SK-N-SH treated with all-trans-retinoic acid at 6 μM for 48 hours (cell line): ENCODE measurements around the gene PARP6.

Source experiments
- ATAC-seq: fragments of 200-7000 bp; cut with Tn5 transposase; 3 replicates; pipeline ENCODE4 v1.9.1; 2020; ENCODE audit warnings: mild to moderate bottlenecking, moderate library complexity
- ARNTL ChIP-seq: fragments of 450-650 bp; formaldehyde crosslinking; IDR thresholded peaks from 2 replicates; pipeline ENCODE4 v1.5.0; 2020; ENCODE audit warnings: low read depth, mild to moderate bottlenecking, moderate library complexity, borderline replicate concordance
- BACH2 ChIP-seq: fragments of 250-450 bp; sonication (Bioruptor Pico); IDR thresholded peaks from 2 replicates; pipeline ENCODE4 v1.9.0; 2021; ENCODE audit warnings: mild to moderate bottlenecking, borderline replicate concordance
- ESRRG ChIP-seq: fragments of 250-450 bp; sonication (Bioruptor Pico); IDR thresholded peaks from 2 replicates; pipeline ENCODE4 v1.6.1; 2021; ENCODE audit warnings: mild to moderate bottlenecking
- GLIS3 ChIP-seq: fragments of 250-450 bp; sonication (Bioruptor Pico); IDR thresholded peaks from 2 replicates; pipeline ENCODE4 v1.5.0; 2020; ENCODE audit warnings: mild to moderate bottlenecking, moderate library complexity
- ISL1 ChIP-seq: fragments of 250-450 bp; sonication (Bioruptor Pico); IDR thresholded peaks from 2 replicates; pipeline ENCODE4 v2.1.2; 2022; ENCODE audit warnings: mild to moderate bottlenecking, moderate library complexity
- OSR1 ChIP-seq: fragments of 250-450 bp; sonication (Bioruptor Pico); IDR thresholded peaks from 2 replicates; pipeline ENCODE4 v1.8.0; 2022; ENCODE audit warnings: moderate library complexity, mild to moderate bottlenecking, inconsistent platforms
- PPARA ChIP-seq: fragments of 250-450 bp; sonication (Bioruptor Pico); IDR thresholded peaks from 2 replicates; pipeline ENCODE4 v1.5.0; 2020; ENCODE audit warnings: mild to moderate bottlenecking, borderline replicate concordance
- RARB ChIP-seq: fragments of 250-450 bp; sonication (Bioruptor Pico); IDR thresholded peaks from 2 replicates; pipeline ENCODE4 v1.8.0; 2021; ENCODE audit warnings: mild to moderate bottlenecking, moderate library complexity
- SNAI2 ChIP-seq: fragments of 250-450 bp; sonication (Bioruptor Pico); IDR thresholded peaks from 2 replicates; pipeline ENCODE4 v1.5.0; 2020; ENCODE audit warnings: mild to moderate bottlenecking, moderate library complexity
- TCF4 ChIP-seq: fragments of 250-450 bp; sonication (Bioruptor Pico); IDR thresholded peaks from 2 replicates; pipeline ENCODE4 v1.8.0; 2021; ENCODE audit warnings: mild to moderate bottlenecking, moderate library complexity, borderline replicate concordance
- TOX ChIP-seq: fragments of 250-450 bp; sonication (Bioruptor Pico); IDR thresholded peaks from 2 replicates; pipeline ENCODE4 v1.8.0; 2021; ENCODE audit warnings: mild to moderate bottlenecking, moderate library complexity, borderline replicate concordance
- ZC3H10 ChIP-seq: fragments of 250-450 bp; sonication (Bioruptor Pico); IDR thresholded peaks from 2 replicates; pipeline ENCODE4 v1.5.1; 2021; ENCODE audit warnings: mild to moderate bottlenecking, moderate library complexity
- ZFP3 ChIP-seq: fragments of 250-450 bp; sonication (Bioruptor Pico); IDR thresholded peaks from 2 replicates; pipeline ENCODE4 v1.5.0; 2020; ENCODE audit warnings: mild to moderate bottlenecking, moderate library complexity
- ZFP30 ChIP-seq: fragments of 450-650 bp; formaldehyde crosslinking; IDR thresholded peaks from 2 replicates; pipeline ENCODE4 v1.5.0; 2022; ENCODE audit warnings: mild to moderate bottlenecking, moderate library complexity
- ZNF565 ChIP-seq: fragments of 450-650 bp; formaldehyde crosslinking; conservative IDR thresholded peaks from 2 replicates; pipeline ENCODE4 v1.5.0; 2020; ENCODE audit warnings: low read depth, mild to moderate bottlenecking, moderate library complexity
- ZNF70 ChIP-seq: fragments of 450-650 bp; formaldehyde crosslinking; IDR thresholded peaks from 2 replicates; pipeline ENCODE4 v1.5.0; 2020; ENCODE audit warnings: mild to moderate bottlenecking, moderate library complexity
- ZNF8 ChIP-seq: fragments of 450-650 bp; formaldehyde crosslinking; IDR thresholded peaks from 2 replicates; pipeline ENCODE4 v1.5.0; 2020; ENCODE audit warnings: mild to moderate bottlenecking, moderate library complexity
- TF ChIP-seq, protein P1 (sequence below): fragments of 250-450 bp; sonication (Bioruptor Pico); IDR thresholded peaks from 2 replicates; pipeline ENCODE4 v1.5.0; 2020; ENCODE audit warnings: mild to moderate bottlenecking, moderate library complexity
- TF ChIP-seq, protein P2 (sequence below): fragments of 250-450 bp; sonication (Bioruptor Pico); IDR thresholded peaks from 2 replicates; pipeline ENCODE4 v1.5.1; 2021; ENCODE audit warnings: mild to moderate bottlenecking, moderate library complexity
- TF ChIP-seq, protein P3 (sequence below): fragments of 250-450 bp; sonication (Bioruptor Pico); IDR thresholded peaks from 2 replicates; pipeline ENCODE4 v1.5.1; 2020; ENCODE audit warnings: low read depth, mild to moderate bottlenecking, moderate library complexity
- TF ChIP-seq, protein P4 (sequence below): fragments of 250-450 bp; sonication (Bioruptor Pico); IDR thresholded peaks from 2 replicates; pipeline ENCODE4 v1.8.0; 2021; ENCODE audit warnings: low read depth, mild to moderate bottlenecking, moderate library complexity, borderline replicate concordance
- TF ChIP-seq, protein P5 (sequence below): fragments of 250-450 bp; sonication (Bioruptor Pico); IDR thresholded peaks from 2 replicates; pipeline ENCODE4 v1.8.0; 2020; ENCODE audit warnings: mild to moderate bottlenecking, moderate library complexity, borderline replicate concordance

The PARP6 gene

DNA sequence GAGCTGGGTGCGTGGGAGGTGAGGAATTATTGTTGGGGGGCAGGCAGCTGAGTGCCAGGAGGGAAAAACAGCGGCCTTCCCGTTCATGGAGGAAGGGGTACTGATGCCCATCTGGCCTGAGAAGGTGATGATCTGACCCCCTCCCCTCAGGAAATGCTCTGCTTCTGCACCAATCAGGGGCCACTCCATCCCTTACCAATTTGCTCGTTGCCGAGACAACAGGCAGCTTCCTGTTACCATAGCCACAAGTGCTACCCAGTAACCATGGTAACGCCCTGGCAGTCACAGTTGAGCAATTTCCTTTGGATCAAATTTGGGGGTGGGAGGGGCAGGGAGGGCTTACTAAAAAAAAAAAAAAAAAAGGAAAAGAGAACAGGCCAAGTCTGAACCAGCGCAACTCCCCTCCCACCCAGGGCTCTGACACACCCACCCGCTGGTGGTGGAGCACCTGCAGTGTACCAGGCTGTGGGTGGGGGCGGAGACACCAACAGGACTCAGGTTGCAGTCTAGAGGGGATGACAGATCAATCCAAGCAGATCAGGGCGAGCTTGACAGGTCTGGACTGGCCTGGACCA lies 33.9 kb upstream of the PARP6 start:
- TF ChIP-seq ZNF8: no peak
- TF ChIP-seq RARB (CRISPR knock-in tag): no peak
- no peak for TF ChIP-seq TOX (CRISPR knock-in tag)
- no peak for TF ChIP-seq BACH2 (CRISPR knock-in tag)
- TF ChIP-seq, protein P1, sequence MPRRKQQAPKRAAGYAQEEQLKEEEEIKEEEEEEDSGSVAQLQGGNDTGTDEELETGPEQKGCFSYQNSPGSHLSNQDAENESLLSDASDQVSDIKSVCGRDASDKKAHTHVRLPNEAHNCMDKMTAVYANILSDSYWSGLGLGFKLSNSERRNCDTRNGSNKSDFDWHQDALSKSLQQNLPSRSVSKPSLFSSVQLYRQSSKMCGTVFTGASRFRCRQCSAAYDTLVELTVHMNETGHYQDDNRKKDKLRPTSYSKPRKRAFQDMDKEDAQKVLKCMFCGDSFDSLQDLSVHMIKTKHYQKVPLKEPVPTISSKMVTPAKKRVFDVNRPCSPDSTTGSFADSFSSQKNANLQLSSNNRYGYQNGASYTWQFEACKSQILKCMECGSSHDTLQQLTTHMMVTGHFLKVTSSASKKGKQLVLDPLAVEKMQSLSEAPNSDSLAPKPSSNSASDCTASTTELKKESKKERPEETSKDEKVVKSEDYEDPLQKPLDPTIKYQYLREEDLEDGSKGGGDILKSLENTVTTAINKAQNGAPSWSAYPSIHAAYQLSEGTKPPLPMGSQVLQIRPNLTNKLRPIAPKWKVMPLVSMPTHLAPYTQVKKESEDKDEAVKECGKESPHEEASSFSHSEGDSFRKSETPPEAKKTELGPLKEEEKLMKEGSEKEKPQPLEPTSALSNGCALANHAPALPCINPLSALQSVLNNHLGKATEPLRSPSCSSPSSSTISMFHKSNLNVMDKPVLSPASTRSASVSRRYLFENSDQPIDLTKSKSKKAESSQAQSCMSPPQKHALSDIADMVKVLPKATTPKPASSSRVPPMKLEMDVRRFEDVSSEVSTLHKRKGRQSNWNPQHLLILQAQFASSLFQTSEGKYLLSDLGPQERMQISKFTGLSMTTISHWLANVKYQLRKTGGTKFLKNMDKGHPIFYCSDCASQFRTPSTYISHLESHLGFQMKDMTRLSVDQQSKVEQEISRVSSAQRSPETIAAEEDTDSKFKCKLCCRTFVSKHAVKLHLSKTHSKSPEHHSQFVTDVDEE: no peak
- no peak for TF ChIP-seq TCF4
- no peak for TF ChIP-seq SNAI2 (CRISPR knock-in tag)
- TF ChIP-seq PPARA (CRISPR knock-in tag): no peak
- no peak for TF ChIP-seq ZNF70
- TF ChIP-seq ESRRG (CRISPR knock-in tag): no peak
- no peak for TF ChIP-seq ZC3H10 (CRISPR knock-in tag)
- TF ChIP-seq ARNTL (CRISPR knock-in tag): no peak
- TF ChIP-seq, protein P2, sequence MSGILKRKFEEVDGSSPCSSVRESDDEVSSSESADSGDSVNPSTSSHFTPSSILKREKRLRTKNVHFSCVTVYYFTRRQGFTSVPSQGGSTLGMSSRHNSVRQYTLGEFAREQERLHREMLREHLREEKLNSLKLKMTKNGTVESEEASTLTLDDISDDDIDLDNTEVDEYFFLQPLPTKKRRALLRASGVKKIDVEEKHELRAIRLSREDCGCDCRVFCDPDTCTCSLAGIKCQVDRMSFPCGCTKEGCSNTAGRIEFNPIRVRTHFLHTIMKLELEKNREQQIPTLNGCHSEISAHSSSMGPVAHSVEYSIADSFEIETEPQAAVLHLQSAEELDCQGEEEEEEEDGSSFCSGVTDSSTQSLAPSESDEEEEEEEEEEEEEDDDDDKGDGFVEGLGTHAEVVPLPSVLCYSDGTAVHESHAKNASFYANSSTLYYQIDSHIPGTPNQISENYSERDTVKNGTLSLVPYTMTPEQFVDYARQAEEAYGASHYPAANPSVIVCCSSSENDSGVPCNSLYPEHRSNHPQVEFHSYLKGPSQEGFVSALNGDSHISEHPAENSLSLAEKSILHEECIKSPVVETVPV (CRISPR knock-in tag): no peak
- TF ChIP-seq ZFP30 (CRISPR knock-in tag): no peak
- no peak for TF ChIP-seq GLIS3
- no peak for TF ChIP-seq OSR1 (CRISPR knock-in tag)
- no peak for TF ChIP-seq ZFP3 (CRISPR knock-in tag)
- TF ChIP-seq ZNF565 (CRISPR knock-in tag): no peak
- TF ChIP-seq, protein P3, sequence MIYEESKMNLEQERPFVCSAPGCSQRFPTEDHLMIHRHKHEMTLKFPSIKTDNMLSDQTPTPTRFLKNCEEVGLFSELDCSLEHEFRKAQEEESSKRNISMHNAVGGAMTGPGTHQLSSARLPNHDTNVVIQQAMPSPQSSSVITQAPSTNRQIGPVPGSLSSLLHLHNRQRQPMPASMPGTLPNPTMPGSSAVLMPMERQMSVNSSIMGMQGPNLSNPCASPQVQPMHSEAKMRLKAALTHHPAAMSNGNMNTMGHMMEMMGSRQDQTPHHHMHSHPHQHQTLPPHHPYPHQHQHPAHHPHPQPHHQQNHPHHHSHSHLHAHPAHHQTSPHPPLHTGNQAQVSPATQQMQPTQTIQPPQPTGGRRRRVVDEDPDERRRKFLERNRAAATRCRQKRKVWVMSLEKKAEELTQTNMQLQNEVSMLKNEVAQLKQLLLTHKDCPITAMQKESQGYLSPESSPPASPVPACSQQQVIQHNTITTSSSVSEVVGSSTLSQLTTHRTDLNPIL (CRISPR knock-in tag): no peak
- TF ChIP-seq, protein P4, sequence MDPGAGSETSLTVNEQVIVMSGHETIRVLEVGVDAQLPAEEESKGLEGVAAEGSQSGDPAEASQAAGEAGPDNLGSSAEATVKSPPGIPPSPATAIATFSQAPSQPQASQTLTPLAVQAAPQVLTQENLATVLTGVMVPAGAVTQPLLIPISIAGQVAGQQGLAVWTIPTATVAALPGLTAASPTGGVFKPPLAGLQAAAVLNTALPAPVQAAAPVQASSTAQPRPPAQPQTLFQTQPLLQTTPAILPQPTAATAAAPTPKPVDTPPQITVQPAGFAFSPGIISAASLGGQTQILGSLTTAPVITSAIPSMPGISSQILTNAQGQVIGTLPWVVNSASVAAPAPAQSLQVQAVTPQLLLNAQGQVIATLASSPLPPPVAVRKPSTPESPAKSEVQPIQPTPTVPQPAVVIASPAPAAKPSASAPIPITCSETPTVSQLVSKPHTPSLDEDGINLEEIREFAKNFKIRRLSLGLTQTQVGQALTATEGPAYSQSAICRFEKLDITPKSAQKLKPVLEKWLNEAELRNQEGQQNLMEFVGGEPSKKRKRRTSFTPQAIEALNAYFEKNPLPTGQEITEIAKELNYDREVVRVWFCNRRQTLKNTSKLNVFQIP (CRISPR knock-in tag): no peak
- ATAC-seq: no peak

DNA sequence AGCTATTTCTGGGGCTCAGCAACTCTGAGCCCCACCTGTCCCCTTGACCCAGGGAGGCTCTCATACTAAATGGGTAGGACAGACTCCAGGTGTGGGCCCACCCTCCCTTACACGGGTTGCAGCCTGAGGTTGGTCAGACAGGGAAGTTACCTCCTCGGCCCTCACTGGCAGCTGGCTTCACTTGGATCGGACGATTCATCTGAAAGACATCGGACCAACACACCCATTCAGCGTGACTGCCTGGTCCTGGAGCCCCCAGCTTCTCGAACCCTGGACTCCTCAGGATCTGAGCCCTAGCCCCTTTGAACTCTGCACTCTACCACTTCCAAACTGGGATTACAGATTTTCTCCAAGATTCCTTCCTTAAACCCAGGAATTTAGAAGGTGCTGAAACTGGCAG lies 32.2 kb upstream of the PARP6 start:
- no peak for TF ChIP-seq ZFP30 (CRISPR knock-in tag)
- TF ChIP-seq ESRRG (CRISPR knock-in tag): no peak
- TF ChIP-seq ARNTL (CRISPR knock-in tag): no peak
- TF ChIP-seq, all 23 proteins: peak for 0
- ATAC-seq: no peak

DNA sequence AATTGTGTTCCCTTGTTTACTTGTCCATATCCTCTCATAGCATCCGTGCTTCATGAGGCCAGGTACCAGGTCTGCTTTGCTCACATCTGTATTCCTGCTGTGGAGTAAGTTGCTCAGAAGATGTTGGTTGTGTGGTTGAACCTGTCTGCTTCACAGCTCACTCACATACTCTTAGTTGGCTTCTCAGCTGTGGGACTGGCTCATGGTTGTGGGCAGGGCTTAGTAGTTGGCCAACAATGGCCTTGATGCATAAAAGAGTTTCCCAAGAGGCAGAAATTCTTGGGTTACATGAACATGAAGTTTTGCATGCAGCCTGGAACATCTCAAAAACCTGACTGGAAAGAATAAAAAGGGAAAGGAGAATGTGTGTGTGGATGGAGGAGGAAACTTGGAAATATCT lies 30.6 kb upstream of the PARP6 start:
- ATAC-seq: no peak
- TF ChIP-seq ZNF8: no peak
- no peak for TF ChIP-seq ZNF565 (CRISPR knock-in tag)
- no peak for TF ChIP-seq ZFP3 (CRISPR knock-in tag)
- no peak for TF ChIP-seq RARB (CRISPR knock-in tag)
- TF ChIP-seq ZNF70: no peak
- TF ChIP-seq ISL1 (CRISPR knock-in tag): no peak
- TF ChIP-seq SNAI2 (CRISPR knock-in tag): no peak
- TF ChIP-seq, protein P2 (CRISPR knock-in tag): no peak
- TF ChIP-seq TCF4: no peak
- TF ChIP-seq ZFP30 (CRISPR knock-in tag): no peak
- no peak for TF ChIP-seq GLIS3
- TF ChIP-seq OSR1 (CRISPR knock-in tag): no peak
- TF ChIP-seq BACH2 (CRISPR knock-in tag): no peak
- TF ChIP-seq, protein P4 (CRISPR knock-in tag): no peak
- TF ChIP-seq, protein P5, sequence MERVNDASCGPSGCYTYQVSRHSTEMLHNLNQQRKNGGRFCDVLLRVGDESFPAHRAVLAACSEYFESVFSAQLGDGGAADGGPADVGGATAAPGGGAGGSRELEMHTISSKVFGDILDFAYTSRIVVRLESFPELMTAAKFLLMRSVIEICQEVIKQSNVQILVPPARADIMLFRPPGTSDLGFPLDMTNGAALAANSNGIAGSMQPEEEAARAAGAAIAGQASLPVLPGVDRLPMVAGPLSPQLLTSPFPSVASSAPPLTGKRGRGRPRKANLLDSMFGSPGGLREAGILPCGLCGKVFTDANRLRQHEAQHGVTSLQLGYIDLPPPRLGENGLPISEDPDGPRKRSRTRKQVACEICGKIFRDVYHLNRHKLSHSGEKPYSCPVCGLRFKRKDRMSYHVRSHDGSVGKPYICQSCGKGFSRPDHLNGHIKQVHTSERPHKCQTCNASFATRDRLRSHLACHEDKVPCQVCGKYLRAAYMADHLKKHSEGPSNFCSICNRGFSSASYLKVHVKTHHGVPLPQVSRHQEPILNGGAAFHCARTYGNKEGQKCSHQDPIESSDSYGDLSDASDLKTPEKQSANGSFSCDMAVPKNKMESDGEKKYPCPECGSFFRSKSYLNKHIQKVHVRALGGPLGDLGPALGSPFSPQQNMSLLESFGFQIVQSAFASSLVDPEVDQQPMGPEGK: no peak
